ENCODE measurements around the gene MOSPD2. TPM values are rescaled to one million over a fixed set of nuclear protein-coding genes. Genes with fewer than 3 reads are reported as not detected.

Gene MOSPD2
- total RNA-seq, 1 donor from 2014 or later: 12.2 TPM

DNA sequence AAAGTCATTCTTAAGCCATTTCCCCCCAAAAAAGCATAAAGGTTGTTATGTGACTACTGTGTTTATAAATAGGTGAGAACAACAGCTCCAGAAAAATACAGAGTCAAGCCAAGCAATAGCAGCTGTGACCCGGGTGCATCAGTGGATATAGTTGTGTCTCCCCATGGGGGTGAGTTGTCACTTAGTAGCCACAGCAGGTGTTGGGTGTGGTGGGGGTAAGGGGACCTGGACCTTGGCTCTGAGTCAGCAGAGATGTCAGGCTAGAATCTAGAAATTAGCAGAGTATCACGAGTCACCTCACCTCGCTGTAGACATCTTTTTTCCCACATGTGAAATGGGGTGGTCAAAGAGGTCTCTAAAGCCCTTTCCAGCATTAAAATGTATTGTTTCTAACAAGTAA, 42.4 kb downstream of the MOSPD2 start:
- DNase-seq (ENCODE audit: low spot score): no peak

- no peak for DNase-seq (ENCODE audit: low spot score)
These were observed 42.9 kb downstream of the MOSPD2 start for GRCh38 chrX:14916017-14916674.

GRCh38 chrX:14919407-14919806, 46.2 kb downstream of the MOSPD2 start:
- no peak for DNase-seq (ENCODE audit: low spot score)

DNA sequence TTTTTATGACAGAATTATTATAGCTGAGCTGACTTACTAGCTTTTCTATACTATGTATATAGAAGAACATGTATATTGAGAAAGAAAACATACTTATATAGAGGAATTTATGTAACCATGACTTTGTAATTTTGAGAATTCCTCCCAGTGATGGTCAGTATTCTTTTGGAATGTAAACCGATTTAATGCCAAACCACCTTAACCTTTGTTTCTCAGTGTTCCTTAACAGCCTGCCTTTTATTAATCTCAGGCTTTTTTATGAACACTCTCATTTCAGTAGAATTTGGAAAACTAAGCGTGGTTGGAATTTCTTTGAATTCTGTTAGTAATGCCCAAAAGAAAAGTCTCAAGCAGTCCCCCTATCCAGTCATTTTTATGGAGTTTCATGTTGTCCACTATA, 47.0 kb downstream of the MOSPD2 start:
- no peak for DNase-seq (ENCODE audit: low spot score)

GRCh38 chrX:14922437-14922836, 49.2 kb downstream of the MOSPD2 start:
- DNase-seq (ENCODE audit: low spot score): no peak

DNA sequence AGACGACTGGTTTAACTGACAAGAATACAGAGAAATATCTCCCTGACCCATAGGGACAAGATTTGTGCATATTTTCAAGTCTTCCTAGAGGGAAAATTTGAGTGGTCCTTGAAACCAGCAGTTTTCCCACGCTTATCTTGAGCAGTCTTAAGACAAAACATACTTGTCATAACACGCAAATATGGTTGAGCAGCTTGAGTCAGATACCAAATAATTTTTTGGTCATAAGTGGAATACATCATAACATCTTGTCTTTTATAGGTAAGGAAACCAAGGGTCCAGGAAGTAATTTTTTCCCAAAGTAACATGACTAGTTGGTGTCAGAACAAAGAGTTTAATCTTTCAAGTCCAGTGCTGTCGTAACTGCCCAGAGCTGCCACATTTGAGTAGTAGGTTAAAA, 50.5 kb downstream of the MOSPD2 start:
- DNase-seq (ENCODE audit: low spot score): no peak

GRCh38 chrX:14926471-14926870, 53.2 kb downstream of the MOSPD2 start:
- no peak for DNase-seq (ENCODE audit: low spot score)

GRCh38 chrX:14927401-14927800, 54.2 kb downstream of the MOSPD2 start:
- no peak for DNase-seq (ENCODE audit: low spot score)

DNA sequence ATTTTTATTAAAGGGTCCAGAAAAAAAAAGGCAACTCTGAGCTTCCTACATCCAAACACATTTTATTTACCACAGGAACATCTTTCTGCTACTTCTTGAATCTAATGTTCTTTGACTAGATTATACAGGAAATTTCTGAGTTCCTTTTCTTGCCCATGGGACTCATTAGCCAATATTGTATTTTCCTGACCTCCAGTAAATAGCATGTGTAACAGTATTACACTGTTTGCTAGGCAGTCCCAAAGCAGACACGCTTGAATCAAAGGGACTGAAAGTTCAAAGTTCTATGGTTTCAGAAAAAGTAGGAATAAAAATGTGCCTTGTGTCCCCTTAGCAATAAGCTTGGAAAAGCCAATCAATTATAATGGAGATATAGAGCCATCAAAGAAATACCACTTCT, 57.4 kb downstream of the MOSPD2 start:
- no peak for DNase-seq (ENCODE audit: low spot score)

DNA sequence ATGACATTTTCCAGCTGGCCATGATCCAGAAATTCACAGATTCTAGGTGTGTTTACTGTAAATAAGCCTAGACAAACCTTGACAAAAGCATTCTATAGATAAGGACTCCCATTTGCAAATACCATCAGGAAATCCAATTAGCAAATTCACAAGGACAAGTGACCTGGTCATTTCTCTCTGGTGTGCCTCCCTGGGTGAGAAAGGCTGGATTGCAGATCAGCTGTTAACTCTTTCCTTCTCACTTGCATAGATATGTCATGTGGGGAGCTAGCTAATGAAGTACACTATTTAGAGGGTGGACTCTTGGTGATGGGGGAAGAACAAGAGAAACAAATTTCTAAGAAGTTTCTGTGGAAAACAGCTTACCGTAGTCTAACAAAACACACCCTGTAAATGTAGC, 58.9 kb downstream of the MOSPD2 start:
- no peak for DNase-seq (ENCODE audit: low spot score)

GRCh38 chrX:14934423-14934822, 61.2 kb downstream of the MOSPD2 start:
- no peak for DNase-seq (ENCODE audit: low spot score)

DNA sequence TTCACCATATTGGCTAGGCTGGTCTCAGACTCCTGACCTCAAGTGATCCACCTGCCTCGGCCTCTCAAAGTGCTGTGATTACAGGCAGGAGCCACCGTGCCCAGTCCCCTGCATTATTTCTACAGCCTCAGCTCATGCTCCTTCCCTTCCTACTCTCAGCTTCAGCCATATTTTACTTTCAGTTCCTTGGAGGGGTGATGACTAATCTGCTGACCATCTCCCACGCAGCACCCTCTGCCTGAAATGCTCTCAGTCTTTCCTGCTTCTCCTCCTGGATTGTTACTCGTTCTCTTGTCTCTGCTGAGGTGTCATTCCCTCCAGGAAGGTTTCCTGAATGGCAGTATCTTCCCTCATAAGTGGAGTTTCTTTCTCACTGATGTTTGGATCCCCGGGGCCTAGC, 63.3 kb downstream of the MOSPD2 start:
- no peak for DNase-seq (ENCODE audit: low spot score)

DNA sequence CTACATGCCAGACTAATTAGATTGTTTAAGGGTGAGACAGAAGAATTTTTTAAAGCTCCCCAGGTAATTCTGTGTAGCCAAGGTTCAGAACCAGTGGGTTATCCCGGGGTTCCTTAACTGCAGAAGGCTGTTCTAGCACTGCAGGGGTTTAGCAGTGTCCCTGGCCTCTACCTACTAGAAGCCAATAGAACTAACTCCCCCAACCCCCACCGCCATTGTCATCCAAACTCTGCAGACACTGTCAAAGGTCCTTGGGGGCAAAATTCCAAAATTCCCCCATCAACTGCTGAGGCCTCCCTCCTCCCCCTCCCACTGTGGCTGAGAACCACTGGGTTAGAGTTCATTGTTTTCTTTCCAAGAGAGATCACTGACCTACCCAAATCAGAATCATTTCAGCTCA, 66.4 kb downstream of the MOSPD2 start:
- DNase-seq (ENCODE audit: low spot score): no peak

DNA sequence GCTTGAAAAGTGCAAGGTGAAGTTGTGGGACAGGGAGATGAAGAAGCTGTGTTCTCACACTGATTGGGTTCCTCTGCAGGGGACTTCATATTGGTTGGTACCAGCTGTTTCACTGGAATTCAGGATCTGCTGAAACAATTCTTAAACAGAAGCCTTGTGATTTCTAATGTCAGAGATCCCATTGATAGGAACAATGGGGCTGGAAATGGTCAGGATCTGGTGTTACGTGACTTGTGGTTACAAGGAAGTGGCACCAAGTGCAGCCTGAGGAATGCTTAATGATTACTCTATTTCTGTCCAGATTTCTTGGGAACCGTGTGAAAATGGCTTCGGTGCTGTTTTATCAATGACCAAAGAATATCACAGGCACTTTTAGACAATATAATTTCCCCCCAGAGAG, 68.1 kb downstream of the MOSPD2 start:
- DNase-seq (ENCODE audit: low spot score): no peak

DNA sequence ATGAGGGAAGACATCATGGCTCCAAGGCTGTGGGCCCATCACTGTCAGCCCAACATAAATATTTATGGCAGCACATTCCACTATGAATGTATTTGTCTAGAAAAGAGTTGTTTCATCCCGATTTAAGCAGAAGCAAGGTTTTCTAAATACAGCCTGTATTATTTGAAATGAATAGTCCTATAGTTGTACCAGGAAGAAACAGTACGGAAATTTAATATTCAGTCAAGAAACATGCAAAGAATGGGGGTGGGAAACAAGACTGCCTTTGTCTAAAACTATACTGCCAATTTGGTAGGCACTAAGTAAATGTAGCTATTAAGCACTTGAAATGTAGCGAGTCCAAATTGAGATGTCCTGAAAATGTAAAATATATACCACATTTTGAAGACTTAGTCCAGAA, 69.1 kb downstream of the MOSPD2 start:
- no peak for DNase-seq (ENCODE audit: low spot score)

GRCh38 chrX:14943962-14944361, 70.7 kb downstream of the MOSPD2 start:
- DNase-seq (ENCODE audit: low spot score): no peak

GRCh38 chrX:14946606-14947155, 73.5 kb downstream of the MOSPD2 start:
- DNase-seq (ENCODE audit: low spot score): no peak

DNA sequence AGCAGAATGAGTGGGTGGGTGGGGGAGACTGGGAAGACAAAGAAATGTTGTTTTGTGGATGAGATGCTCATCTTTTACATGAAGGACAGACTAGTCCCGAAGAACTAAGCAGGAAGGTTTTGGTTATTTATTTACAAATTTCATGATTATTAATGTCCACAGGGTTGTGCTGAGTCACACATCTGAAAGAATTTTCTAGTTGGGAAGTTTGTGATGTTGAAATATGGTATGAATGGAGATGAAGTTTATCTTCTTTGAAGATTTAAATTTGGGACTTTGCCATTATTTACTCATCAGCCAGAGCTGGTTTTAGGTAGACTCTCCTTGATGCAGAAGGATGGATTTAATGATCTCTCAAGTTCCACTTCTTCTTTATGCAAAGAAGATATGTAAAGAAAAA, 75.5 kb downstream of the MOSPD2 start:
- DNase-seq (ENCODE audit: low spot score): no peak

GRCh38 chrX:14956813-14957582, 83.8 kb downstream of the MOSPD2 start:
- no peak for DNase-seq (ENCODE audit: low spot score)

DNA sequence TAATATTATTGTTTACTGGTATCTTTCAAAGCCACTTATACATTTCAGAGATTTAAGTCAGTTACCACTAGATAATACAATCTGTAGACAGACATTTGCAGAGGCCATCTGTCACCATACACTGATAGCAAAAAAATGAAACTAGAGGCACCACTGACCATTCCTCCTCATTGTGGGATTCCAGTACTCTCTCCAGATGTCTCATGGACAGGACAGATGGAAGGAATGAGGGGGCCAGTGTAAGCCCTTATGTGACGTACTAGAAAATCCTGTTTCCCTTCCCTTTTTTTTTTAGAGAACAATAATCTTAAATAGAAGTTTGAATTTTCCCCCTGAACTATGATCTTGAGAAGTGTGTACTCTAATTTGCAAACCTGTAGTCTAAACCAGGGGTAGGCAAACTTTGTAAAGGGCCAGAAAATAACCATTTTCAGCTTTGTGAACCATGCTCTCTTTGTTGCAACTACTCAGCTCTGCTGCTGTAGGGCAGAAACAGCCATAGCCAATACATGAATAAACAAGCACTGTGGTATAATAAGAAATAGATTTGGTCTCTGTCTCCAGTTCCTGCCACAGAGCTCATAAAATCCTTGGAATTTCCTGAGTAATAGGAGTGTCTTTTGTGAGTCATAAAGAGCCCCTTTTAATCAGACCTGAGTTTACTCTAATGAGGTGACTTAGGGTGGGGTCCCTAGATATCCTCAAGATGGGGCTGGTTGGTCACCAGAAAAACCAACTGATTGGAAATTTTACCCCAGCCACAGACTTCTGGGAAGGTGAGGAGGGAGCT, 90.4 kb downstream of the MOSPD2 start:
- no peak for DNase-seq (ENCODE audit: low spot score)

DNA sequence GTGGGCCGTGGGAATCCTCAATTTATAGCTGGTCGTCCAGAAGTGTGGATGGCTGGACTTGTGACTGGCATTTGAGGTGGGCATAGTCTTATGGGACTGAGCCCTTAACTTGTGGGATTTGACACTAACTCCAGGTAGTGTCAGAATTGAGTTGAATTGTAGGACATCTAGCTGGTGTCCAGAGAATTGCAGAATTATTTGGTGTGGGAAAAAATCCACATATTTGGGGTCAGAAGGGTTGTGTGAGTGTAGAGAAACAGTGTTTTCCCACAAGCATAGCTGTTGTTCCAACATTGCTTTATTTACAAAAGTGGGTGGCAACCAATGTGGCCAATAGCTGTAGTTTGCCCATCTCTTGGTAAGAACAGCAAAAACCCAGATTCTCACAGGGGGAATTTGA, 91.3 kb downstream of the MOSPD2 start:
- DNase-seq (ENCODE audit: low spot score): no peak

All from mucosa of gallbladder (tissue), 1 donor.